GM23338 (cell line): ENCODE data around the gene EPHX1. TPM values are rescaled to one million over a fixed set of nuclear protein-coding genes. Genes with fewer than 3 reads are reported as not detected.

Experiments
- ATAC-seq: fragments of 200-7000 bp; cut with Tn5 transposase; 3 replicates; pipeline ENCODE4 v1.9.1; 2020
- DNase-seq: peaks from one replicate; pipeline ENCODE4 v3.0.0-alpha.2; 2015; ENCODE audit warnings: low spot score
- H2AFZ ChIP-seq: fragments of 200-600 bp; sonication (generic); 2 replicates; pipeline ENCODE4 v1.8.0; 2016; ENCODE audit warnings: antibody characterized with exemption, mild to moderate bottlenecking, moderate library complexity
- H3F3A ChIP-seq: fragments of 200-600 bp; sonication (generic); replicated peaks from 2 replicates; pipeline ENCODE4 v1.8.0; 2017; ENCODE audit warnings: antibody characterized with exemption, mixed run types, low read depth
- H3K27ac ChIP-seq: fragments of 200-600 bp; sonication (generic); 2 replicates; pipeline ENCODE4 v1.6.1; 2016; ENCODE audit warnings: low read depth
- H3K27me3 ChIP-seq: fragments of 200-600 bp; sonication (generic); 2 replicates; pipeline ENCODE4 v1.8.0; 2016; ENCODE audit warnings: mild to moderate bottlenecking, mixed run types, moderate library complexity; ENCODE audit not compliant: insufficient read depth
- H3K36me3 ChIP-seq: fragments of 200-600 bp; sonication (generic); 2 replicates; pipeline ENCODE4 v1.8.0; 2016; ENCODE audit warnings: mild to moderate bottlenecking; ENCODE audit not compliant: insufficient read depth
- H3K4me1 ChIP-seq: fragments of 200-600 bp; sonication (generic); 2 replicates; pipeline ENCODE4 v1.8.0; 2016; ENCODE audit warnings: mild to moderate bottlenecking, moderate library complexity; ENCODE audit not compliant: insufficient read depth
- H3K4me2 ChIP-seq: fragments of 200-600 bp; sonication (generic); 2 replicates; pipeline ENCODE4 v1.7.1; 2017; ENCODE audit warnings: mixed run types
- H3K4me3 ChIP-seq: fragments of 200-600 bp; sonication (generic); 2 replicates; pipeline ENCODE4 v1.6.1; 2016; ENCODE audit warnings: mixed run types
- H3K79me2 ChIP-seq: fragments of 200-600 bp; sonication (generic); replicated peaks from 2 replicates; pipeline ENCODE4 v1.8.0; 2017; ENCODE audit warnings: mild to moderate bottlenecking; ENCODE audit not compliant: insufficient read depth
- H3K9me2 ChIP-seq: fragments of 200-600 bp; sonication (generic); 2 replicates; pipeline ENCODE4 v1.8.0; 2017; ENCODE audit not compliant: insufficient read depth
- H4K20me1 ChIP-seq: fragments of 200-600 bp; sonication (generic); replicated peaks from 2 replicates; pipeline ENCODE4 v1.8.0; 2017; ENCODE audit warnings: mild to moderate bottlenecking; ENCODE audit not compliant: insufficient read depth
- H3K27ac Mint-ChIP-seq: 2 replicates; pipeline ENCODE4 v1.8.0; 2020; ENCODE audit warnings: inconsistent platforms, mild to moderate bottlenecking, moderate library complexity, mixed read lengths
- H3K27me3 Mint-ChIP-seq: 3 replicates; pipeline ENCODE4 v1.8.0; 2022; ENCODE audit warnings: low read depth, mild to moderate bottlenecking, moderate library complexity, mixed read lengths, inconsistent platforms; ENCODE audit not compliant: insufficient read depth, poor library complexity
- H3K36me3 Mint-ChIP-seq: 3 replicates; pipeline ENCODE4 v1.8.0; 2021; ENCODE audit warnings: low read depth, mild to moderate bottlenecking, inconsistent platforms, moderate library complexity, mixed read lengths
- H3K4me1 Mint-ChIP-seq: 3 replicates; pipeline ENCODE4 v1.8.0; 2020; ENCODE audit warnings: mild to moderate bottlenecking, inconsistent platforms, mixed read lengths
- H3K4me3 Mint-ChIP-seq: 3 replicates; pipeline ENCODE4 v1.8.0; 2021; ENCODE audit warnings: moderate library complexity, mild to moderate bottlenecking, inconsistent platforms, mixed read lengths
- H3K9me3 Mint-ChIP-seq: 3 replicates; pipeline ENCODE4 v1.8.0; 2020; ENCODE audit warnings: moderate library complexity, mild to moderate bottlenecking, inconsistent platforms, mixed read lengths
- EZH2phosphoT487 ChIP-seq: fragments of 200-600 bp; sonication (generic); IDR thresholded peaks from one replicate; pipeline ENCODE4 v1.8.1; 2018; ENCODE audit warnings: antibody characterized with exemption; ENCODE audit not compliant: unreplicated experiment
- JUNB ChIP-seq: IDR thresholded peaks from one replicate; pipeline ENCODE4 v1.6.1; 2016; ENCODE audit warnings: antibody characterized with exemption; ENCODE audit not compliant: unreplicated experiment
- NANOG ChIP-seq: IDR thresholded peaks from 2 replicates; pipeline ENCODE4 v1.6.1; 2016; ENCODE audit warnings: antibody characterized with exemption, borderline replicate concordance
- POLR2AphosphoS5 ChIP-seq: IDR thresholded peaks from 2 replicates; pipeline ENCODE4 v1.6.1; 2016; ENCODE audit warnings: antibody characterized with exemption, low read depth
- STAT1 ChIP-seq: IDR thresholded peaks from one replicate; pipeline ENCODE4 v1.6.1; 2016; ENCODE audit warnings: antibody characterized with exemption; ENCODE audit not compliant: unreplicated experiment
- ZNF114 ChIP-seq: fragments of 250-450 bp; sonication (Bioruptor Pico); IDR thresholded peaks from 2 replicates; pipeline ENCODE4 v1.5.0; 2020; ENCODE audit warnings: mild to moderate bottlenecking, moderate library complexity
- ZNF331 ChIP-seq: fragments of 250-450 bp; sonication (Bioruptor Pico); IDR thresholded peaks from 2 replicates; pipeline ENCODE4 v1.5.0; 2020; ENCODE audit warnings: low read depth, mild to moderate bottlenecking, moderate library complexity
- polyA plus RNA-seq: library from polyadenylated mRNA; unstranded; fragments of >200 nt; fragmentation: Nextera tagmentation; extraction: Ambion mirVana; gene quantifications from 2 replicates; pipeline ENCODE4 v1.2.1, GENCODE V29; 2016
- total RNA-seq: library from RNA; depleted of rRNA; stranded (reverse); fragments of >200 nt; shearing (Covaris generic); gene quantifications from 2 replicates; pipeline ENCODE4 v1.2.3, GENCODE V29; 2014
- TF ChIP-seq, protein P1 (sequence below): fragments of 250-450 bp; sonication (Bioruptor Pico); IDR thresholded peaks from 2 replicates; pipeline ENCODE4 v1.5.0; 2020; ENCODE audit warnings: mild to moderate bottlenecking, moderate library complexity
- TF ChIP-seq, protein P2 (sequence below): IDR thresholded peaks from one replicate; pipeline ENCODE4 v1.6.1; 2018; ENCODE audit warnings: antibody characterized with exemption; ENCODE audit not compliant: unreplicated experiment

Gene EPHX1
- total and polyA plus RNA-seq, 2 experiments from 2014 or later = 15.3 to 46.5 TPM

DNA sequence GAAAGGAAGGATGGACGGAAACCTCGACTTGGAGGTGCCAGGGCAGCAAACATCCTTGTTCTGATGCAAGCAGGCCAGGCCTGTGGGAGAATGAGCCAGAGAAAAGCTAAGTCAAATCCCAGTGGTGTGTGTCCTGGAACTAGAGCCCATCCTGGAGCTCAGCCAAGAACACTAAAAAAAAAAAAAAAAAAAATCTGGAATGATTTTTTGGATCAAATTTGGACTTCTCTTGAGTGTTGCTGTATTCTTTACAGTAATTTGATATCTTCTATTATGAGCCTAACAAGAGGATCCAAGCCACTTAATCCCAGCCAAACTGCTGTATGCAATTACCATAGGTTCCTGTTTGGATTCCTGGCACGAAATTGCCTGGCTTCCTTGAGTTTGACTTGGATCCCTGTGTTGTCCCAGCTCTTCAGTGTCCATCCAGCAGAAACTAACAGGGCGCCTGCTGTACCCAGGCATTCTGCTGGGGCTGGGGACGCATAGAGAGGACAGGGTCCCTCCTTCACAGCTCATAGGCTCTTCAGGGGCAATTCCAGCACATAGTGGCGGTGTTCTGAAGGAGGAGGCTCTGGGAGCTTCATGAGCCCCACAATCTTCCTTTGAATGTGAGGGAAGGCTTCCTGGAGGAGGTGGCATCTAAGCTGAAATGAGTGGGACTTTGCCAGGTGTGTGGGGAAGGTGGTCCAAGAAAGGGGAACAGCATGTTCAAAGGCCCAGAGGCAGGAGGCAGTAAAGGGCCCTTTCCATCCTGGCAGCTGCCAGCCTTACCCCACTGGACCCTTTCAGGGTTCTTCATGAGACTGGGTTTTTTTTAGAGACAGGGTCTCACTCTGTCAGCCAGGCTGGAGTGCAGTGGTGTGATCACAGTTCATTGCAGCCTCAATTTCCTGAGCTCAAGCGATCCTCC lies 24.7 kb downstream of the EPHX1 start:
- DNase-seq = no peak
- no peak overlapping the region for H3K4me3 ChIP-seq
- H3K4me1 Mint-ChIP-seq = no peaks in the 10 kb centered on the region
- H3K36me3 Mint-ChIP-seq = peaks cover 44% of the 10 kb centered on the region
- ATAC-seq = no peak
- no peaks in the 10 kb centered on the region for H3K79me2 ChIP-seq
- peaks cover 20% of the 10 kb centered on the region for H3K36me3 ChIP-seq
- no peak overlapping the region for H2AFZ ChIP-seq
- no peaks in the 10 kb centered on the region; the same call in 1 of the 2 replicates for H3F3A ChIP-seq
- peaks cover 12% of the 10 kb centered on the region for H3K27me3 Mint-ChIP-seq
- H3K9me2 ChIP-seq = no peaks in the 10 kb centered on the region
- peaks cover 13% of the 10 kb centered on the region; the same call in 1 of the 2 replicates for H4K20me1 ChIP-seq
- H3K27ac Mint-ChIP-seq = no peak overlapping the region
- no peaks in the 10 kb centered on the region; the same call in 1 of the 3 replicates for H3K9me3 Mint-ChIP-seq
- H3K4me1 ChIP-seq = no peaks in the 10 kb centered on the region
- H3K4me2 ChIP-seq = no peak overlapping the region
- H3K4me3 Mint-ChIP-seq = no peak overlapping the region
- H3K27me3 ChIP-seq = no peaks in the 10 kb centered on the region
- no peak overlapping the region for H3K27ac ChIP-seq
- TF ChIP-seq, protein P1, sequence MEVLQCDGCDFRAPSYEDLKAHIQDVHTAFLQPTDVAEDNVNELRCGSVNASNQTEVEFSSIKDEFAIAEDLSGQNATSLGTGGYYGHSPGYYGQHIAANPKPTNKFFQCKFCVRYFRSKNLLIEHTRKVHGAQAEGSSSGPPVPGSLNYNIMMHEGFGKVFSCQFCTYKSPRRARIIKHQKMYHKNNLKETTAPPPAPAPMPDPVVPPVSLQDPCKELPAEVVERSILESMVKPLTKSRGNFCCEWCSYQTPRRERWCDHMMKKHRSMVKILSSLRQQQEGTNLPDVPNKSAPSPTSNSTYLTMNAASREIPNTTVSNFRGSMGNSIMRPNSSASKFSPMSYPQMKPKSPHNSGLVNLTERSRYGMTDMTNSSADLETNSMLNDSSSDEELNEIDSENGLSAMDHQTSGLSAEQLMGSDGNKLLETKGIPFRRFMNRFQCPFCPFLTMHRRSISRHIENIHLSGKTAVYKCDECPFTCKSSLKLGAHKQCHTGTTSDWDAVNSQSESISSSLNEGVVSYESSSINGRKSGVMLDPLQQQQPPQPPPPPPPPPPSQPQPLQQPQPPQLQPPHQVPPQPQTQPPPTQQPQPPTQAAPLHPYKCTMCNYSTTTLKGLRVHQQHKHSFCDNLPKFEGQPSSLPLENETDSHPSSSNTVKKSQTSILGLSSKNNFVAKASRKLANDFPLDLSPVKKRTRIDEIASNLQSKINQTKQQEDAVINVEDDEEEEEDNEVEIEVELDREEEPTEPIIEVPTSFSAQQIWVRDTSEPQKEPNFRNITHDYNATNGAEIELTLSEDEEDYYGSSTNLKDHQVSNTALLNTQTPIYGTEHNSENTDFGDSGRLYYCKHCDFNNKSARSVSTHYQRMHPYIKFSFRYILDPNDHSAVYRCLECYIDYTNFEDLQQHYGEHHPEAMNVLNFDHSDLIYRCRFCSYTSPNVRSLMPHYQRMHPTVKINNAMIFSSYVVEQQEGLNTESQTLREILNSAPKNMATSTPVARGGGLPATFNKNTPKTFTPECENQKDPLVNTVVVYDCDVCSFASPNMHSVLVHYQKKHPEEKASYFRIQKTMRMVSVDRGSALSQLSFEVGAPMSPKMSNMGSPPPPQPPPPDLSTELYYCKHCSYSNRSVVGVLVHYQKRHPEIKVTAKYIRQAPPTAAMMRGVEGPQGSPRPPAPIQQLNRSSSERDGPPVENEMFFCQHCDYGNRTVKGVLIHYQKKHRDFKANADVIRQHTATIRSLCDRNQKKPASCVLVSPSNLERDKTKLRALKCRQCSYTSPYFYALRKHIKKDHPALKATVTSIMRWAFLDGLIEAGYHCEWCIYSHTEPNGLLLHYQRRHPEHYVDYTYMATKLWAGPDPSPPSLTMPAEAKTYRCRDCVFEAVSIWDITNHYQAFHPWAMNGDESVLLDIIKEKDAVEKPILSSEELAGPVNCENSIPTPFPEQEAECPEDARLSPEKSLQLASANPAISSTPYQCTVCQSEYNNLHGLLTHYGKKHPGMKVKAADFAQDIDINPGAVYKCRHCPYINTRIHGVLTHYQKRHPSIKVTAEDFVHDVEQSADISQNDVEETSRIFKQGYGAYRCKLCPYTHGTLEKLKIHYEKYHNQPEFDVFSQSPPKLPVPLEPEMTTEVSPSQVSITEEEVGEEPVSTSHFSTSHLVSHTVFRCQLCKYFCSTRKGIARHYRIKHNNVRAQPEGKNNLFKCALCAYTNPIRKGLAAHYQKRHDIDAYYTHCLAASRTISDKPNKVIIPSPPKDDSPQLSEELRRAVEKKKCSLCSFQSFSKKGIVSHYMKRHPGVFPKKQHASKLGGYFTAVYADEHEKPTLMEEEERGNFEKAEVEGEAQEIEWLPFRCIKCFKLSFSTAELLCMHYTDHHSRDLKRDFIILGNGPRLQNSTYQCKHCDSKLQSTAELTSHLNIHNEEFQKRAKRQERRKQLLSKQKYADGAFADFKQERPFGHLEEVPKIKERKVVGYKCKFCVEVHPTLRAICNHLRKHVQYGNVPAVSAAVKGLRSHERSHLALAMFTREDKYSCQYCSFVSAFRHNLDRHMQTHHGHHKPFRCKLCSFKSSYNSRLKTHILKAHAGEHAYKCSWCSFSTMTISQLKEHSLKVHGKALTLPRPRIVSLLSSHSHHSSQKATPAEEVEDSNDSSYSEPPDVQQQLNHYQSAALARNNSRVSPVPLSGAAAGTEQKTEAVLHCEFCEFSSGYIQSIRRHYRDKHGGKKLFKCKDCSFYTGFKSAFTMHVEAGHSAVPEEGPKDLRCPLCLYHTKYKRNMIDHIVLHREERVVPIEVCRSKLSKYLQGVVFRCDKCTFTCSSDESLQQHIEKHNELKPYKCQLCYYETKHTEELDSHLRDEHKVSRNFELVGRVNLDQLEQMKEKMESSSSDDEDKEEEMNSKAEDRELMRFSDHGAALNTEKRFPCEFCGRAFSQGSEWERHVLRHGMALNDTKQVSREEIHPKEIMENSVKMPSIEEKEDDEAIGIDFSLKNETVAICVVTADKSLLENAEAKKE (CRISPR knock-in tag) = no peak
- TF ChIP-seq, protein P2, sequence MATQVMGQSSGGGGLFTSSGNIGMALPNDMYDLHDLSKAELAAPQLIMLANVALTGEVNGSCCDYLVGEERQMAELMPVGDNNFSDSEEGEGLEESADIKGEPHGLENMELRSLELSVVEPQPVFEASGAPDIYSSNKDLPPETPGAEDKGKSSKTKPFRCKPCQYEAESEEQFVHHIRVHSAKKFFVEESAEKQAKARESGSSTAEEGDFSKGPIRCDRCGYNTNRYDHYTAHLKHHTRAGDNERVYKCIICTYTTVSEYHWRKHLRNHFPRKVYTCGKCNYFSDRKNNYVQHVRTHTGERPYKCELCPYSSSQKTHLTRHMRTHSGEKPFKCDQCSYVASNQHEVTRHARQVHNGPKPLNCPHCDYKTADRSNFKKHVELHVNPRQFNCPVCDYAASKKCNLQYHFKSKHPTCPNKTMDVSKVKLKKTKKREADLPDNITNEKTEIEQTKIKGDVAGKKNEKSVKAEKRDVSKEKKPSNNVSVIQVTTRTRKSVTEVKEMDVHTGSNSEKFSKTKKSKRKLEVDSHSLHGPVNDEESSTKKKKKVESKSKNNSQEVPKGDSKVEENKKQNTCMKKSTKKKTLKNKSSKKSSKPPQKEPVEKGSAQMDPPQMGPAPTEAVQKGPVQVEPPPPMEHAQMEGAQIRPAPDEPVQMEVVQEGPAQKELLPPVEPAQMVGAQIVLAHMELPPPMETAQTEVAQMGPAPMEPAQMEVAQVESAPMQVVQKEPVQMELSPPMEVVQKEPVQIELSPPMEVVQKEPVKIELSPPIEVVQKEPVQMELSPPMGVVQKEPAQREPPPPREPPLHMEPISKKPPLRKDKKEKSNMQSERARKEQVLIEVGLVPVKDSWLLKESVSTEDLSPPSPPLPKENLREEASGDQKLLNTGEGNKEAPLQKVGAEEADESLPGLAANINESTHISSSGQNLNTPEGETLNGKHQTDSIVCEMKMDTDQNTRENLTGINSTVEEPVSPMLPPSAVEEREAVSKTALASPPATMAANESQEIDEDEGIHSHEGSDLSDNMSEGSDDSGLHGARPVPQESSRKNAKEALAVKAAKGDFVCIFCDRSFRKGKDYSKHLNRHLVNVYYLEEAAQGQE = no peak
- TF ChIP-seq STAT1 (no peak), NANOG (no peak), POLR2AphosphoS5 (no peak), JUNB (no peak), EZH2phosphoT487 (no peak), ZNF331 (CRISPR knock-in tag) (no peak), ZNF114 (no peak)
